ENCODE data around the gene UBE2Q2. TPM values are rescaled to one million over a fixed set of nuclear protein-coding genes. Genes with fewer than 3 reads are reported as not detected.

UBE2Q2 gene
- total and polyA plus RNA-seq, 2 of the 4 experiments (the other 2 are of a cell fraction), result 18.0 to 28.9 TPM

- Histone ChIP-seq H3K27me3 (ENCODE audit: control insufficient read depth, insufficient read depth, low read length) (peaks cover 2% of the 10 kb centered on the region; the same call in 1 of the 2 replicates), H3K9ac (ENCODE audit: low read depth, low read length) (no peak overlapping the region), H3K14ac (replicated peaks; ENCODE audit: low read depth, low read length) (no peak overlapping the region), H2BK20ac (ENCODE audit: low read depth, low read length) (no peak overlapping the region), H2AK5ac (ENCODE audit: low read depth, low read length) (no peak overlapping the region), H3K4me2 (ENCODE audit: low read depth, low read length) (no peak overlapping the region), H2AK9ac (replicated peaks; ENCODE audit: low read depth, low read length, poor library complexity) (no peak overlapping the region), H2AFZ (replicated peaks; ENCODE audit: low read length, poor library complexity) (no peak overlapping the region), H3K27ac (ENCODE audit: insufficient read depth, low read length) (no peak overlapping the region), H2BK120ac (ENCODE audit: low read depth, low read length) (no peak overlapping the region), H3K4me1 (ENCODE audit: control insufficient read depth, insufficient read depth, low read length) (no peaks in the 10 kb centered on the region), H4K8ac (ENCODE audit: low read depth in 2 of 2, low read length in 2 of 2) (no peak overlapping the region), H3K4me3 (ENCODE audit: insufficient read depth, low read depth, low read length) (no peak overlapping the region), H3K23ac (ENCODE audit: low read depth, low read length) (no peak overlapping the region), H2BK5ac (ENCODE audit: low read depth, low read length, poor library complexity, severe bottlenecking) (no peak overlapping the region), H4K91ac (ENCODE audit: insufficient read depth, low read depth, low read length) (no peak overlapping the region), H3K9me1 (ENCODE audit: insufficient read depth, low read length) (0 out of 2 replicates have a peak, but pooled peaks cover 2% of the 10 kb centered on the region), H3K18ac (ENCODE audit: low read depth, low read length) (no peak overlapping the region), H3K4ac (ENCODE audit: low read depth, low read length) (no peak overlapping the region), H3K56ac (ENCODE audit: extremely low read depth, insufficient read depth, low read length) (no peak overlapping the region), H2BK15ac (ENCODE audit: low read depth, low read length) (no peak overlapping the region), H4K20me1 (ENCODE audit: insufficient read depth, low read length) (no peaks in the 10 kb centered on the region), H3K79me1 (ENCODE audit: low read depth in 1 of 2, low read length in 2 of 2) (no peaks in the 10 kb centered on the region), H4K5ac (ENCODE audit: low read depth, low read length) (no peak overlapping the region), H3K9me3 (ENCODE audit: control insufficient read depth, insufficient read depth, low read length) (no peaks in the 10 kb centered on the region), H3K36me3 (ENCODE audit: control insufficient read depth, insufficient read depth, low read length) (no peaks in the 10 kb centered on the region)
- intact Hi-C loops (cut with micrococcal nuclease) (no loop called here), dilution Hi-C loops (cut with HindIII; ENCODE audit: low sequenced_read_pairs, unreplicated experiment) (no loop called here), in situ Hi-C loops (cut with MboI; ENCODE audit: low sequenced_read_pairs) (no loop called here)
- TF ChIP-seq FOS (IDR thresholded peaks at IDR 0.05; ENCODE audit: low read depth, low read length) (no peak), RFX5 (IDR thresholded peaks at IDR 0.05; ENCODE audit: low read depth, low read length) (no peak), MAZ (IDR thresholded peaks at IDR 0.05; ENCODE audit: borderline replicate concordance, low read depth, low read length) (no peak), BHLHE40 (IDR thresholded peaks at IDR 0.05; ENCODE audit: low read depth, low read length) (no peak), CTCF (conservative IDR thresholded peaks at IDR 0.05; ENCODE audit: low read depth, low read length) (no peak), USF2 (IDR thresholded peaks at IDR 0.05; ENCODE audit: low read depth, low read length) (no peak), ELK1 (IDR thresholded peaks at IDR 0.05; ENCODE audit: borderline replicate concordance, low read depth, low read length) (no peak), MXI1 (IDR thresholded peaks at IDR 0.05; ENCODE audit: borderline replicate concordance, low read depth, low read length) (no peak), NFE2L2 (IDR thresholded peaks at IDR 0.05; ENCODE audit: low read depth, low read length) (no peak), RAD21 (IDR thresholded peaks at IDR 0.05; ENCODE audit: low read length) (no peak), POLR2A (IDR thresholded peaks at IDR 0.05; ENCODE audit: low read depth, low read length) (no peak), CHD1 (IDR thresholded peaks at IDR 0.05; ENCODE audit: low read depth, low read length) (no peak), RCOR1 (IDR thresholded peaks at IDR 0.05; ENCODE audit: insufficient replicate concordance, low read length) (no peak), CEBPB (IDR thresholded peaks at IDR 0.05; ENCODE audit: low read depth, low read length) (no peak), SMC3 (IDR thresholded peaks at IDR 0.05; ENCODE audit: low read depth, low read length) (no peak), MAFK (IDR thresholded peaks at IDR 0.05; ENCODE audit: low read depth, low read length) (no peak)
- POLR2A ChIA-PET (ENCODE audit: unreplicated experiment), result no interaction called here
- no CpG with 5 or more reads among the region's 2 CpGs for WGBS, 2 experiments (ENCODE audit: extremely low coverage in 2 of 2, insufficient read length in 1 of 2)
- DNase-seq (no peak), ATAC-seq (ENCODE audit: low read depth) (no peak)
- CTCF ChIA-PET, result no interaction called here
- no TSS peak for BruUV-seq (replicated peaks)
Measured at GRCh38 chr15:75834021-75834420, 9.2 kb upstream of the UBE2Q2 start.
